Endothelial cell of umbilical vein (primary cell): Measurements from ENCODE around the gene CRACR2B.

Experiments used
- CTCF ChIP-seq, 2 donors: IDR thresholded peaks; 1 replicate in 1 of 2; 2 replicates in 1 of 2; pipeline ENCODE4 v1.5.1; 2011; ENCODE audit warnings: low read length in 2 of 2, mild to moderate bottlenecking in 2 of 2, moderate library complexity in 2 of 2, control low read depth in 1 of 2, inconsistent platforms in 1 of 2, low read depth in 1 of 2; ENCODE audit not compliant: insufficient read depth in 1 of 2; ENCODE audit errors: extremely low read depth in 1 of 2
- EZH2 ChIP-seq: IDR thresholded peaks from 2 replicates; pipeline ENCODE4 v1.6.1; 2012; ENCODE audit warnings: borderline replicate concordance, low read depth, mild to moderate bottlenecking, moderate library complexity, low read length, inconsistent platforms; ENCODE audit not compliant: severe bottlenecking
- FOS ChIP-seq: IDR thresholded peaks from 2 replicates; pipeline ENCODE4 v1.6.1; 2011; ENCODE audit warnings: mild to moderate bottlenecking, low read length, moderate library complexity, borderline replicate concordance; ENCODE audit not compliant: insufficient read depth
- MAX ChIP-seq: IDR thresholded peaks from 2 replicates; pipeline ENCODE4 v1.6.1; 2011; ENCODE audit not compliant: insufficient read depth, insufficient read length
- MYC ChIP-seq: IDR thresholded peaks from one replicate; pipeline ENCODE4 v1.6.1; 2011; ENCODE audit warnings: mild to moderate bottlenecking, low read depth, low read length
- POLR2A ChIP-seq: IDR thresholded peaks from 2 replicates; pipeline ENCODE4 v1.6.1; 2012; ENCODE audit warnings: low read depth, mild to moderate bottlenecking, control low read depth, low read length
- POLR2AphosphoS5 ChIP-seq: IDR thresholded peaks from 2 replicates; pipeline ENCODE4 v1.6.1; 2012; ENCODE audit warnings: low read depth, mild to moderate bottlenecking, control low read depth, low read length, moderate library complexity; ENCODE audit not compliant: insufficient read depth

GRCh38 chr11:862081-862661 is 34.5 kb downstream of the CRACR2B start:
- no peak for TF ChIP-seq CTCF (IDR thresholded peaks at IDR 0.05; ENCODE audit: extremely low read depth in 1 of 2, insufficient read depth in 1 of 2, low read depth in 1 of 2, low read length in 2 of 2)
- TF ChIP-seq POLR2A = no peak
- no peak for TF ChIP-seq EZH2
- no peak for TF ChIP-seq MYC
- TF ChIP-seq FOS = no peak
- TF ChIP-seq POLR2AphosphoS5 = no peak
- no peak for TF ChIP-seq MAX
